Trophoblast cell (in vitro differentiated cells and primary cell): ENCODE results near the gene COPG2.
"Not testable (repeated sequence)": the region's sequence is repeated elsewhere in the genome, so short reads cannot be mapped to it uniquely, and the experiment has no call there.

Experiments
- DNase-seq, 2 donors: peaks; one replicate each; pipeline ENCODE4 v3.0.0-alpha.2; 2016
- H2AFZ ChIP-seq: 2 replicates; pipeline ENCODE4 v1.6.1; 2013; ENCODE audit warnings: low read length, moderate library complexity, mild to moderate bottlenecking; ENCODE audit not compliant: insufficient read depth, poor library complexity
- H2AK5ac ChIP-seq: 2 replicates; pipeline ENCODE4 v1.6.1; 2013; ENCODE audit warnings: mild to moderate bottlenecking, low read length
- H2BK120ac ChIP-seq: 2 replicates; pipeline ENCODE4 v1.6.1; 2013; ENCODE audit warnings: low read length, mild to moderate bottlenecking, moderate library complexity; ENCODE audit not compliant: insufficient read depth, poor library complexity
- H2BK12ac ChIP-seq: 2 replicates; pipeline ENCODE4 v1.6.1; 2013; ENCODE audit warnings: mild to moderate bottlenecking, low read length, moderate library complexity
- H2BK5ac ChIP-seq: 2 replicates; pipeline ENCODE4 v1.6.1; 2013; ENCODE audit warnings: low read length, low read depth, moderate library complexity, mild to moderate bottlenecking; ENCODE audit not compliant: poor library complexity
- H3K14ac ChIP-seq: 2 replicates; pipeline ENCODE4 v1.6.1; 2013; ENCODE audit warnings: mild to moderate bottlenecking, low read length
- H3K18ac ChIP-seq: 2 replicates; pipeline ENCODE4 v1.6.1; 2013; ENCODE audit warnings: mild to moderate bottlenecking, low read length
- H3K23ac ChIP-seq: 2 replicates; pipeline ENCODE4 v1.6.1; 2013; ENCODE audit warnings: low read length
- H3K27ac ChIP-seq: 2 replicates; pipeline ENCODE4 v1.5.1; 2013; ENCODE audit warnings: low read depth, mild to moderate bottlenecking, inconsistent platforms, low read length, moderate library complexity
- H3K27me3 ChIP-seq: 2 replicates; pipeline ENCODE4 v1.6.1; 2013; ENCODE audit warnings: inconsistent platforms, mild to moderate bottlenecking, low read length, moderate library complexity; ENCODE audit not compliant: insufficient read depth
- H3K36me3 ChIP-seq, 2 experiments: 1 replicate in 1 of 2; 2 replicates in 1 of 2; pipeline ENCODE4 v1.6.1; 2013; ENCODE audit warnings: low read length in 2 of 2, mild to moderate bottlenecking in 2 of 2, moderate library complexity in 1 of 2; ENCODE audit not compliant: insufficient read depth in 2 of 2, control insufficient read depth in 1 of 2
- H3K4ac ChIP-seq: 2 replicates; pipeline ENCODE4 v1.6.1; 2013; ENCODE audit warnings: low read depth, mild to moderate bottlenecking, low read length, moderate library complexity
- H3K4me1 ChIP-seq, 2 experiments: 1 replicate in 1 of 2; 2 replicates in 1 of 2; pipeline ENCODE4 v1.6.1; 2013; ENCODE audit warnings: low read length in 2 of 2, mild to moderate bottlenecking in 2 of 2, moderate library complexity in 1 of 2; ENCODE audit not compliant: insufficient read depth in 2 of 2, control insufficient read depth in 1 of 2
- H3K4me2 ChIP-seq: 2 replicates; pipeline ENCODE4 v1.6.1; 2013; ENCODE audit warnings: inconsistent platforms, mild to moderate bottlenecking, low read length, moderate library complexity
- H3K4me3 ChIP-seq: 2 replicates; pipeline ENCODE4 v1.5.1; 2013; ENCODE audit warnings: mild to moderate bottlenecking, low read depth, low read length, inconsistent platforms
- H3K79me1 ChIP-seq: one replicate; pipeline ENCODE4 v1.6.1; 2013; ENCODE audit warnings: low read length
- H3K79me2 ChIP-seq: 2 replicates; pipeline ENCODE4 v1.6.1; 2013; ENCODE audit warnings: low read length, mild to moderate bottlenecking; ENCODE audit not compliant: control insufficient read depth, insufficient read depth, poor library complexity
- H3K9ac ChIP-seq: 2 replicates; pipeline ENCODE4 v1.6.1; 2013; ENCODE audit warnings: mild to moderate bottlenecking, low read length
- H3K9me3 ChIP-seq: 2 replicates; pipeline ENCODE4 v1.6.1; 2013; ENCODE audit warnings: low read depth, mild to moderate bottlenecking, control low read depth, inconsistent platforms, low read length; ENCODE audit not compliant: insufficient read depth
- H4K12ac ChIP-seq: 2 replicates; pipeline ENCODE4 v1.6.1; 2013; ENCODE audit warnings: low read depth, mild to moderate bottlenecking, low read length, moderate library complexity
- H4K8ac ChIP-seq: 2 replicates; pipeline ENCODE4 v1.6.1; 2013; ENCODE audit warnings: low read depth, mild to moderate bottlenecking, low read length, moderate library complexity
- H4K91ac ChIP-seq: one replicate; pipeline ENCODE4 v1.6.1; 2013; ENCODE audit warnings: low read depth, mild to moderate bottlenecking, low read length, moderate library complexity
- WGBS: extraction: QIAGEN DNeasy Blood & Tissue Kit; methylation state at CpG from one replicate; pipeline ENCODE4 v1.1.7; 2013; ENCODE audit warnings: missing lambda C conversion rate; ENCODE audit not compliant: insufficient read length, insufficient coverage; ENCODE audit errors: extremely low coverage; 5-methylcytosine and 5-hydroxymethylcytosine counted together

Gene COPG2

GRCh38 chr7:130591464-130591863 is 77.1 kb downstream of the COPG2 start:
- H3K4me2 ChIP-seq, H3K18ac ChIP-seq, H4K8ac ChIP-seq, H2BK12ac ChIP-seq, H3K79me2 ChIP-seq, H3K9me3 ChIP-seq, H2AFZ ChIP-seq, H2BK5ac ChIP-seq, H3K27ac ChIP-seq, H4K12ac ChIP-seq, H3K27me3 ChIP-seq, H3K4me3 ChIP-seq, H2AK5ac ChIP-seq, DNase-seq, H3K79me1 ChIP-seq, H3K36me3 ChIP-seq, H3K14ac ChIP-seq, H3K9ac ChIP-seq, H3K4ac ChIP-seq, H2BK120ac ChIP-seq, H4K91ac ChIP-seq, H3K4me1 ChIP-seq, H3K23ac ChIP-seq: not testable (repeated sequence)
- WGBS, result no CpG with 5 or more reads among the region's 30 CpGs

GRCh38 chr7:130585932-130586331 is 82.6 kb downstream of the COPG2 start:
- not testable (repeated sequence) for H3K4ac ChIP-seq, H4K12ac ChIP-seq, H3K27ac ChIP-seq, H2BK12ac ChIP-seq, H3K27me3 ChIP-seq, H2AK5ac ChIP-seq, H3K14ac ChIP-seq, H3K9ac ChIP-seq, H3K79me1 ChIP-seq, H4K91ac ChIP-seq, H4K8ac ChIP-seq, H3K4me1 ChIP-seq, H3K79me2 ChIP-seq, H3K9me3 ChIP-seq, DNase-seq, H2BK120ac ChIP-seq, H3K36me3 ChIP-seq, H3K4me3 ChIP-seq, H2BK5ac ChIP-seq, H3K4me2 ChIP-seq, H2AFZ ChIP-seq, H3K23ac ChIP-seq, H3K18ac ChIP-seq
- WGBS, result no CpG with 5 or more reads among the region's 2 CpGs

- not testable (repeated sequence) for H3K4ac ChIP-seq, H3K27me3 ChIP-seq, H2AK5ac ChIP-seq, H3K4me3 ChIP-seq, H3K36me3 ChIP-seq, H3K9me3 ChIP-seq, H3K18ac ChIP-seq, H3K14ac ChIP-seq, H4K12ac ChIP-seq, DNase-seq, H3K9ac ChIP-seq, H4K8ac ChIP-seq, H3K4me1 ChIP-seq, H2BK120ac ChIP-seq, H3K4me2 ChIP-seq, H3K79me2 ChIP-seq, H2BK5ac ChIP-seq, H3K27ac ChIP-seq, H3K23ac ChIP-seq, H2BK12ac ChIP-seq, H2AFZ ChIP-seq, H3K79me1 ChIP-seq, H4K91ac ChIP-seq
- WGBS, result no CpG with 5 or more reads among the region's 3 CpGs
These were observed 93.4 kb downstream of the COPG2 start for GRCh38 chr7:130575110-130575509.

- H2AFZ ChIP-seq, H3K36me3 ChIP-seq, H3K79me1 ChIP-seq, H3K14ac ChIP-seq, H2BK12ac ChIP-seq, H4K91ac ChIP-seq, H2BK5ac ChIP-seq, H4K8ac ChIP-seq, H3K79me2 ChIP-seq, H3K4me2 ChIP-seq, H2AK5ac ChIP-seq, H3K9ac ChIP-seq, H3K4ac ChIP-seq, H3K27me3 ChIP-seq, H3K27ac ChIP-seq, H3K23ac ChIP-seq, DNase-seq, H3K4me3 ChIP-seq, H3K18ac ChIP-seq, H2BK120ac ChIP-seq, H4K12ac ChIP-seq, H3K4me1 ChIP-seq, H3K9me3 ChIP-seq: not testable (repeated sequence)
These were observed 98.4 kb downstream of the COPG2 start for GRCh38 chr7:130570144-130570543.

GRCh38 chr7:130566898-130567280 is 101.7 kb downstream of the COPG2 start:
- Histone ChIP-seq H3K4me2 (no peak overlapping the region), H4K8ac (no peak overlapping the region), H3K9ac (no peak overlapping the region), H3K4me1 (no peaks in the 10 kb centered on the region), H3K23ac (no peak overlapping the region), H3K79me2 (no peaks in the 10 kb centered on the region), H4K91ac (no peak overlapping the region), H3K36me3 (no peaks in the 10 kb centered on the region), H3K9me3 (no peaks in the 10 kb centered on the region), H2BK12ac (no peak overlapping the region), H3K14ac (no peak overlapping the region), H3K4me3 (no peak overlapping the region), H4K12ac (no peak overlapping the region), H2AFZ (no peak overlapping the region), H2BK120ac (no peak overlapping the region), H3K27me3 (no peaks in the 10 kb centered on the region), H2BK5ac (no peak overlapping the region), H3K27ac (no peak overlapping the region), H2AK5ac (no peak overlapping the region), H3K18ac (no peak overlapping the region), H3K4ac (no peak overlapping the region), H3K79me1 (no peaks in the 10 kb centered on the region)
- WGBS, result no CpG with 5 or more reads among the region's 2 CpGs
- DNase-seq, result no peak
